NK-92 treated with Interleukin-12 subunit alpha and Interleukin-12 subunit beta, amount 100 ng/mL, for 24 hours (cell line): ENCODE results near the gene PSMA3.
A peak's percentile ranks its signal among the peaks of the same experiment; 100 is the strongest.

Experiments
- DNase-seq: peaks from one replicate; lab custom pipeline; 2025; lab: John Stamatoyannopoulos, UW

Gene PSMA3

GRCh38 chr14:58272588-58273372, 28.1 kb downstream of the PSMA3 start:
- no peak for DNase-seq

GRCh38 chr14:58274881-58275280, 30.2 kb downstream of the PSMA3 start:
- no peak for DNase-seq

GRCh38 chr14:58275527-58276190, 31.0 kb downstream of the PSMA3 start:
- no peak for DNase-seq

GRCh38 chr14:58276208-58276607, 31.6 kb downstream of the PSMA3 start:
- DNase-seq = no peak

GRCh38 chr14:58278177-58278576, 33.5 kb downstream of the PSMA3 start:
- DNase-seq = no peak

- DNase-seq = no peak
Observed at GRCh38 chr14:58280954-58281787, 36.5 kb downstream of the PSMA3 start.

GRCh38 chr14:58281969-58282368, 37.3 kb downstream of the PSMA3 start:
- no peak for DNase-seq

GRCh38 chr14:58282925-58283593, 38.4 kb downstream of the PSMA3 start:
- DNase-seq = no peak

- no peak for DNase-seq
Observed at GRCh38 chr14:58283730-58284129, 39.1 kb downstream of the PSMA3 start.

GRCh38 chr14:58285132-58285531, 40.5 kb downstream of the PSMA3 start:
- DNase-seq = no peak

GRCh38 chr14:58287607-58288042, 43.0 kb downstream of the PSMA3 start:
- DNase-seq = no peak

- no peak for DNase-seq
Observed at GRCh38 chr14:58288106-58288792, 43.6 kb downstream of the PSMA3 start.

GRCh38 chr14:58291646-58292045, 47.0 kb downstream of the PSMA3 start:
- DNase-seq = no peak

GRCh38 chr14:58292187-58292586, 47.5 kb downstream of the PSMA3 start:
- DNase-seq = no peak

GRCh38 chr14:58294201-58294600, 49.6 kb downstream of the PSMA3 start:
- no peak for DNase-seq

GRCh38 chr14:58296726-58297125, 52.1 kb downstream of the PSMA3 start:
- no peak for DNase-seq

GRCh38 chr14:58297412-58297761, 52.7 kb downstream of the PSMA3 start:
- no peak for DNase-seq

GRCh38 chr14:58297762-58298476, 53.3 kb downstream of the PSMA3 start:
- peak; percentile 97 for DNase-seq

- DNase-seq = peak; percentile 86
Observed at GRCh38 chr14:58298477-58299400, 54.1 kb downstream of the PSMA3 start, which contains the start of gene ARID4A. Gene ARID4A, plus strand, starts transcription at chr14:58298555. Its CDS starts 1,300 bp downstream, at chr14:58299855.
